ENCODE measurements around the gene CDK9.

The CDK9 gene

DNA sequence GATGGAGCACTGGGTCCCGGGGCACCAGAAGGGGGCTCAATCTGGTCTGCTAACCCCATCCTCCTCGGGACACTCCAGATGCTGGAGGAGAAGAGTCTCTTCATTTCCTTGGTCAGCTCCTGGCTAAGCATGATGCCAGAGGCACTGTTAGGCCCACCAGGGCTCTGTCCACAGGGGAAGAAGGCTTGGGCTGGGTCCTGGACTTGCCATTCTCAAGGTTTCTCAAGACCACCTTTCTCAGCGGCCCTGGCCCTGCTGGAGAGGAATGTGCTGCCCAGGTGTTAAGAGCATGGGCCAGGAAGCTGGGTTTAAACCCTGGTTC, 15.3 kb upstream of the CDK9 start:
- no peak overlapping the region for H3K4me3 ChIP-seq (ENCODE audit: low read length)
- DNase-seq (ENCODE audit: low read depth), result no peak
- TF ChIP-seq, protein P1, sequence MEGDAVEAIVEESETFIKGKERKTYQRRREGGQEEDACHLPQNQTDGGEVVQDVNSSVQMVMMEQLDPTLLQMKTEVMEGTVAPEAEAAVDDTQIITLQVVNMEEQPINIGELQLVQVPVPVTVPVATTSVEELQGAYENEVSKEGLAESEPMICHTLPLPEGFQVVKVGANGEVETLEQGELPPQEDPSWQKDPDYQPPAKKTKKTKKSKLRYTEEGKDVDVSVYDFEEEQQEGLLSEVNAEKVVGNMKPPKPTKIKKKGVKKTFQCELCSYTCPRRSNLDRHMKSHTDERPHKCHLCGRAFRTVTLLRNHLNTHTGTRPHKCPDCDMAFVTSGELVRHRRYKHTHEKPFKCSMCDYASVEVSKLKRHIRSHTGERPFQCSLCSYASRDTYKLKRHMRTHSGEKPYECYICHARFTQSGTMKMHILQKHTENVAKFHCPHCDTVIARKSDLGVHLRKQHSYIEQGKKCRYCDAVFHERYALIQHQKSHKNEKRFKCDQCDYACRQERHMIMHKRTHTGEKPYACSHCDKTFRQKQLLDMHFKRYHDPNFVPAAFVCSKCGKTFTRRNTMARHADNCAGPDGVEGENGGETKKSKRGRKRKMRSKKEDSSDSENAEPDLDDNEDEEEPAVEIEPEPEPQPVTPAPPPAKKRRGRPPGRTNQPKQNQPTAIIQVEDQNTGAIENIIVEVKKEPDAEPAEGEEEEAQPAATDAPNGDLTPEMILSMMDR (IDR thresholded peaks at IDR 0.05; ENCODE audit: insufficient read depth, low read depth, low read length, missing control alignments), result no peak

DNA sequence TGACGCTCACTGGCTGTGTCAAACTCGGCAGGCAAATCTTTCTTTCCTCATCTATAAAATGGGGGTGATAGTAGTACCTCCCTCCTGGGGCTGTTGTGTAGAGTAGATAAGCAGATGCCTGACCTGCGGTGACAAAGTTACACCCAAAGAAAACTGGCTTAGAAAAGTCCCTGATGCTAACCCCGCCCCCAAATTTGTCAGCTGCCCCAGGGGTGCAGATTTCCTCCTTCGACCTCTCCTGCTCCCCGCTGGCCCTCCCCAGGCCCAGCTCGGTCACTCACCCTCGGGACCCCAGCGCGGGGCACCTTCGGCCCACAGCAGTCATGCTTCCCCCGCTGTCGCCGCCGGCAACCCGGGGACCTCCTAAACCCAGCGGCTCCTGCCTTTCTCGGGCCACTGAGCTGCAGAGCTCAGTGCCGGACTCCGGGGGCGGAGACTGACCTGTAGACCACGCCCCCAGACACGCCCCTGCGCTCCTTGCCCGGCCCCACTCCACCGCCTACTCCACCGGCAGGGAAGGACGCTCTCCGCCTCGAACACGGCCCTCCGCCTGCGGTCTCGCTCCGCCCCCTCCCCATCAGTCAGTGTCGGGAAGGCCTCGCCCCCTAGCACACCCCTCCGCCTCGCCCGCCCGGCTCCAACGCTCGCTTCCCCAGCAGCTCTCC, 14.8 kb upstream of the CDK9 start:
- peak; percentile 99 for DNase-seq (ENCODE audit: low read depth)
- H3K4me3 ChIP-seq (ENCODE audit: low read length), result peak overlapping the region; percentile 34
- TF ChIP-seq, protein P1 (IDR thresholded peaks at IDR 0.05; ENCODE audit: insufficient read depth, low read depth, low read length, missing control alignments), result no peak

DNA sequence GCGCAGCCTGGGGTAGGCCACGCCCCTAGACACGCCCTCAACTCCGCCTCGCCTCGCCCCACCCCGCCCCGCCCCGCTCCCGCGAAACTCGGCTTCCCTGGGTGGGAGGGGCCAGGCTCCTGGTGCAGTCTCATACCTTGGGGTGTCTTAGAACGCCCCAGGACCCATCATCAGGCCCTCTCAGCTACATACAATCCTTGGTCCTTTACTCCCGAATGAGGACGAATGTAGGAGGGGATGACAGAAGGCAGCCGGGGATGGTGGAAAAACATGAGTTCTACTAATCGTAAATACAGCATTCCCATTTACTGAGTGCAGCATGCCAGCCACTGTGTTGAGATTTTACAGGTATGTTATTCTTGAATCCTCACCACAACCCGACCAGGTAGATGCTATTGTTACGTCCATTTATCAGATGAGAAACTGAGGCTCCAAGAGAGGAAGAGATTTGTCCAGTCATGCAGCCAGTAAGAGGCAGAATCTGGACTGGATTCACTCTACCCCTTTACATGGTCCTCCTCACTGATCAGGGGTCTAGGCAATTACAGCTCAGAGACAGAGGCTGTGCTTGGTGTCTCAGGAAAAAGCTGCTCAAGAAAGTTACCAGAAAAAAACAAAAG, 14.2 kb upstream of the CDK9 start:
- no peak for DNase-seq (ENCODE audit: low read depth)
- peak overlapping the region; percentile 21 for H3K4me3 ChIP-seq (ENCODE audit: low read length)
- TF ChIP-seq, protein P1 (IDR thresholded peaks at IDR 0.05; ENCODE audit: insufficient read depth, low read depth, low read length, missing control alignments), result no peak

DNA sequence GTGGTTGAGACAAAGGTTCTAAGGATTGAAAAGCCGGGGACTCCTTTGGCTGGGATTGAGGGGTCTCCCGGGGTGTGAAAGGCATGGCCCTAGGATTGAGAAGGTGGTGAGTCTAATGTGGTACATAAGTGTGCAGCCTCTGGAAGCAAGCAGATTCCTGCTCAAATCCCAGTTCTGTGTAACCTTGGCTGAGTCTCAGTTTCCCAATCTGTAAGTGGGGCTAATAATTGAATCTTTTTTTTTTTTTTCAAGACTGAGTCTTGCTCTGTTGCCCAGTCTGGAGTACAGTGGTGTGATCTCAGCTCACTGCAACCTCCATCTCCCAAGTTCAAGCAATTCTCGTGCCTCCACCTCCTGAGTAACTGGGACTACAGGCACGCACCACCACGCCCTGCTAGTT, 13.2 kb upstream of the CDK9 start:
- TF ChIP-seq, protein P1 (IDR thresholded peaks at IDR 0.05; ENCODE audit: insufficient read depth, low read depth, low read length, missing control alignments), result no peak
- DNase-seq (ENCODE audit: low read depth), result no peak
- H3K4me3 ChIP-seq (ENCODE audit: low read length), result no peak overlapping the region

DNA sequence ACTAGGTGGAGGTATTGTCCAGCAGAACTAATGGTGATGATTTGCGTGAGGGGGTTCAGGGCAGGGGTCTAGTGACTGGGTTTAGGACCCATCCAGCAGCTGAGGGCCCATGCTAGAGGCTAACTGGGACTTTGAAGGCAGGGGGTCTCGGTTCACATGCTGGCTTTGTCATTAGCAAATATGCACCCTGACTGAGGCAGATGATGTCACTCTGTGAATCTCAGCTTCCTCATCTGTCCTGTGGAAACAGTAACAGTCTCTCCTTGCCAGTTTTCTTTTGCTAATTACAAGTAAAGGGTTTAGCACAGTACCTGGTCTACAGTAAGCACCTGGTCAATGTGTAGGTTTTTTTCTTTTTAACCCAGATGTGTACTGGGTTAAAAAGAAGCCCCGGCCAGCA, 12.6 kb upstream of the CDK9 start:
- no peak overlapping the region for H3K4me3 ChIP-seq (ENCODE audit: low read length)
- peak; percentile 18 for DNase-seq (ENCODE audit: low read depth)
- TF ChIP-seq, protein P1 (IDR thresholded peaks at IDR 0.05; ENCODE audit: insufficient read depth, low read depth, low read length, missing control alignments), result no peak

DNA sequence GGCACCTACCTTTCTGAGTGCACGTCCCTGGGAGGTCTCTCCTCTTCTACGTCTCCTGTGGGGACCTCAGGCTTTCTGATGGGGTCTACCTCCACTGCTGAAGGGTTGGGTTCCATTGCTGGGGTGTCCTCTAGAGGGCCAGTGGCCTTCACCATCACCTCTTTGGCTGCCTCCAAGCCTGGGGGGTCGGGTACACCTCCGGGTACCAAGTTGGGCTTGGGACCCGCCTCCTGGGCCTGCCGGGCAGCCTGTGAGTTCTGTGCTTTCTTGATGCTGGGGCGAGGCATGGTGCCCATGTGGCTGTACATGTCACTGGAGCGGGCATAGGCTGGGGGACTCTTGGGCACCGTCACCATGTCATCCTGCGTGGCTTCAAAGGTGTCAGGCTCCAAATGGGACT, 11.9 kb upstream of the CDK9 start:
- DNase-seq (ENCODE audit: low read depth), result no peak
- TF ChIP-seq, protein P1 (IDR thresholded peaks at IDR 0.05; ENCODE audit: insufficient read depth, low read depth, low read length, missing control alignments), result no peak
- H3K4me3 ChIP-seq (ENCODE audit: low read length), result no peak overlapping the region
